GM23338 (cell line): ENCODE data around the gene TNNT2. TPM values are rescaled to one million over a fixed set of nuclear protein-coding genes. Genes with fewer than 3 reads are reported as not detected.

Source experiments
- ATAC-seq: fragments of 200-7000 bp; cut with Tn5 transposase; 3 replicates; pipeline ENCODE4 v1.9.1; 2020
- DNase-seq: peaks from one replicate; pipeline ENCODE4 v3.0.0-alpha.2; 2015; ENCODE audit warnings: low spot score
- H2AFZ ChIP-seq: fragments of 200-600 bp; sonication (generic); 2 replicates; pipeline ENCODE4 v1.8.0; 2016; ENCODE audit warnings: antibody characterized with exemption, mild to moderate bottlenecking, moderate library complexity
- H3F3A ChIP-seq: fragments of 200-600 bp; sonication (generic); replicated peaks from 2 replicates; pipeline ENCODE4 v1.8.0; 2017; ENCODE audit warnings: antibody characterized with exemption, mixed run types, low read depth
- H3K27ac ChIP-seq: fragments of 200-600 bp; sonication (generic); 2 replicates; pipeline ENCODE4 v1.6.1; 2016; ENCODE audit warnings: low read depth
- H3K27me3 ChIP-seq: fragments of 200-600 bp; sonication (generic); 2 replicates; pipeline ENCODE4 v1.8.0; 2016; ENCODE audit warnings: mild to moderate bottlenecking, mixed run types, moderate library complexity; ENCODE audit not compliant: insufficient read depth
- H3K36me3 ChIP-seq: fragments of 200-600 bp; sonication (generic); 2 replicates; pipeline ENCODE4 v1.8.0; 2016; ENCODE audit warnings: mild to moderate bottlenecking; ENCODE audit not compliant: insufficient read depth
- H3K4me1 ChIP-seq: fragments of 200-600 bp; sonication (generic); 2 replicates; pipeline ENCODE4 v1.8.0; 2016; ENCODE audit warnings: mild to moderate bottlenecking, moderate library complexity; ENCODE audit not compliant: insufficient read depth
- H3K4me2 ChIP-seq: fragments of 200-600 bp; sonication (generic); 2 replicates; pipeline ENCODE4 v1.7.1; 2017; ENCODE audit warnings: mixed run types
- H3K4me3 ChIP-seq: fragments of 200-600 bp; sonication (generic); 2 replicates; pipeline ENCODE4 v1.6.1; 2016; ENCODE audit warnings: mixed run types
- H3K79me2 ChIP-seq: fragments of 200-600 bp; sonication (generic); replicated peaks from 2 replicates; pipeline ENCODE4 v1.8.0; 2017; ENCODE audit warnings: mild to moderate bottlenecking; ENCODE audit not compliant: insufficient read depth
- H3K9me2 ChIP-seq: fragments of 200-600 bp; sonication (generic); 2 replicates; pipeline ENCODE4 v1.8.0; 2017; ENCODE audit not compliant: insufficient read depth
- H4K20me1 ChIP-seq: fragments of 200-600 bp; sonication (generic); replicated peaks from 2 replicates; pipeline ENCODE4 v1.8.0; 2017; ENCODE audit warnings: mild to moderate bottlenecking; ENCODE audit not compliant: insufficient read depth
- H3K27ac Mint-ChIP-seq: 2 replicates; pipeline ENCODE4 v1.8.0; 2020; ENCODE audit warnings: inconsistent platforms, mild to moderate bottlenecking, moderate library complexity, mixed read lengths
- H3K27me3 Mint-ChIP-seq: 3 replicates; pipeline ENCODE4 v1.8.0; 2022; ENCODE audit warnings: low read depth, mild to moderate bottlenecking, moderate library complexity, mixed read lengths, inconsistent platforms; ENCODE audit not compliant: insufficient read depth, poor library complexity
- H3K36me3 Mint-ChIP-seq: 3 replicates; pipeline ENCODE4 v1.8.0; 2021; ENCODE audit warnings: low read depth, mild to moderate bottlenecking, inconsistent platforms, moderate library complexity, mixed read lengths
- H3K4me1 Mint-ChIP-seq: 3 replicates; pipeline ENCODE4 v1.8.0; 2020; ENCODE audit warnings: mild to moderate bottlenecking, inconsistent platforms, mixed read lengths
- H3K4me3 Mint-ChIP-seq: 3 replicates; pipeline ENCODE4 v1.8.0; 2021; ENCODE audit warnings: moderate library complexity, mild to moderate bottlenecking, inconsistent platforms, mixed read lengths
- H3K9me3 Mint-ChIP-seq: 3 replicates; pipeline ENCODE4 v1.8.0; 2020; ENCODE audit warnings: moderate library complexity, mild to moderate bottlenecking, inconsistent platforms, mixed read lengths
- CREB1 ChIP-seq: fragments of 250-450 bp; sonication (Bioruptor Pico); IDR thresholded peaks from 2 replicates; pipeline ENCODE4 v1.5.0; 2020; ENCODE audit warnings: low read depth, mild to moderate bottlenecking, moderate library complexity
- CTCF ChIP-seq, 2 experiments: fragments of 200-600 bp in 1 of 2; sonication (generic) in 1 of 2; conservative IDR thresholded peaks; 2 replicates each; pipeline versions ENCODE4 v1.5.1 to v1.6.1; 2016 to 2017; ENCODE audit warnings: antibody characterized with exemption in 2 of 2, low read depth in 2 of 2, mild to moderate bottlenecking in 2 of 2, moderate library complexity in 1 of 2
- ETS1 ChIP-seq: IDR thresholded peaks from 2 replicates; pipeline ENCODE4 v1.6.1; 2016; ENCODE audit warnings: antibody characterized with exemption
- EZH2 ChIP-seq: fragments of 200-600 bp; sonication (generic); IDR thresholded peaks from one replicate; pipeline ENCODE4 v1.8.0; 2017; ENCODE audit warnings: antibody characterized with exemption, mild to moderate bottlenecking, low read depth; ENCODE audit not compliant: unreplicated experiment
- EZH2phosphoT487 ChIP-seq: fragments of 200-600 bp; sonication (generic); IDR thresholded peaks from one replicate; pipeline ENCODE4 v1.8.1; 2018; ENCODE audit warnings: antibody characterized with exemption; ENCODE audit not compliant: unreplicated experiment
- JUNB ChIP-seq: IDR thresholded peaks from one replicate; pipeline ENCODE4 v1.6.1; 2016; ENCODE audit warnings: antibody characterized with exemption; ENCODE audit not compliant: unreplicated experiment
- NANOG ChIP-seq: IDR thresholded peaks from 2 replicates; pipeline ENCODE4 v1.6.1; 2016; ENCODE audit warnings: antibody characterized with exemption, borderline replicate concordance
- POLR2AphosphoS5 ChIP-seq: IDR thresholded peaks from 2 replicates; pipeline ENCODE4 v1.6.1; 2016; ENCODE audit warnings: antibody characterized with exemption, low read depth
- REST ChIP-seq: IDR thresholded peaks from one replicate; pipeline ENCODE4 v1.6.1; 2018; ENCODE audit warnings: antibody characterized with exemption; ENCODE audit not compliant: unreplicated experiment
- STAT1 ChIP-seq: IDR thresholded peaks from one replicate; pipeline ENCODE4 v1.6.1; 2016; ENCODE audit warnings: antibody characterized with exemption; ENCODE audit not compliant: unreplicated experiment
- ZNF114 ChIP-seq: fragments of 250-450 bp; sonication (Bioruptor Pico); IDR thresholded peaks from 2 replicates; pipeline ENCODE4 v1.5.0; 2020; ENCODE audit warnings: mild to moderate bottlenecking, moderate library complexity
- ZNF331 ChIP-seq: fragments of 250-450 bp; sonication (Bioruptor Pico); IDR thresholded peaks from 2 replicates; pipeline ENCODE4 v1.5.0; 2020; ENCODE audit warnings: low read depth, mild to moderate bottlenecking, moderate library complexity
- ZNF462 ChIP-seq: fragments of 250-450 bp; sonication (Bioruptor Pico); IDR thresholded peaks from 2 replicates; pipeline ENCODE4 v1.5.0; 2020; ENCODE audit warnings: mild to moderate bottlenecking, moderate library complexity
- polyA plus RNA-seq: library from polyadenylated mRNA; unstranded; fragments of >200 nt; fragmentation: Nextera tagmentation; extraction: Ambion mirVana; gene quantifications from 2 replicates; pipeline ENCODE4 v1.2.1, GENCODE V29; 2016
- total RNA-seq: library from RNA; depleted of rRNA; stranded (reverse); fragments of >200 nt; shearing (Covaris generic); gene quantifications from 2 replicates; pipeline ENCODE4 v1.2.3, GENCODE V29; 2014

TNNT2 gene
- total and polyA plus RNA-seq, 2 experiments from 2014 or later, result 7.5 to 19.1 TPM

- H3K27ac Mint-ChIP-seq, result no peak overlapping the region
- H3K9me3 Mint-ChIP-seq, result peaks cover 3% of the 10 kb centered on the region; the same call in 1 of the 3 replicates
- ATAC-seq (peak; percentile 22), DNase-seq (no peak)
- Histone ChIP-seq H3K4me3 (no peak overlapping the region), H3F3A (no peaks in the 10 kb centered on the region), H3K79me2 (no peaks in the 10 kb centered on the region), H3K4me1 (no peaks in the 10 kb centered on the region), H2AFZ (no peak overlapping the region), H3K9me2 (no peaks in the 10 kb centered on the region), H3K27ac (no peak overlapping the region), H3K27me3 (no peaks in the 10 kb centered on the region), H3K36me3 (no peaks in the 10 kb centered on the region), H4K20me1 (no peaks in the 10 kb centered on the region), H3K4me2 (no peak overlapping the region)
- H3K4me3 Mint-ChIP-seq, result no peak overlapping the region
- TF ChIP-seq CREB1 (CRISPR knock-in tag) (no peak), STAT1 (no peak), CTCF (conservative IDR thresholded peaks at IDR 0.05; ENCODE audit: low read depth in 2 of 2) (no peak), ZNF114 (no peak), ZNF331 (CRISPR knock-in tag) (no peak), EZH2phosphoT487 (no peak), ZNF462 (CRISPR knock-in tag) (no peak), ETS1 (no peak), REST (no peak), POLR2AphosphoS5 (no peak), EZH2 (no peak), JUNB (no peak), NANOG (no peak)
- no peaks in the 10 kb centered on the region; the same call in 2 of the 3 replicates for H3K36me3 Mint-ChIP-seq
- H3K4me1 Mint-ChIP-seq, result peaks cover 15% of the 10 kb centered on the region
- peaks cover 10% of the 10 kb centered on the region for H3K27me3 Mint-ChIP-seq
Measured at GRCh38 chr1:201422026-201422425, 44.5 kb upstream of the TNNT2 start.
